VCaP (cell line): ENCODE data around the gene RNU5B-1.

Source experiments
- H3K27ac ChIP-seq: fragments of 450-650 bp; 2 replicates; pipeline ENCODE4 v1.5.1; 2017
- TF ChIP-seq, protein P1 (sequence below): fragments of 450-650 bp; conservative IDR thresholded peaks from 2 replicates; pipeline ENCODE4 v1.5.1; 2017; ENCODE audit warnings: mild to moderate bottlenecking, moderate library complexity

The RNU5B-1 gene

DNA sequence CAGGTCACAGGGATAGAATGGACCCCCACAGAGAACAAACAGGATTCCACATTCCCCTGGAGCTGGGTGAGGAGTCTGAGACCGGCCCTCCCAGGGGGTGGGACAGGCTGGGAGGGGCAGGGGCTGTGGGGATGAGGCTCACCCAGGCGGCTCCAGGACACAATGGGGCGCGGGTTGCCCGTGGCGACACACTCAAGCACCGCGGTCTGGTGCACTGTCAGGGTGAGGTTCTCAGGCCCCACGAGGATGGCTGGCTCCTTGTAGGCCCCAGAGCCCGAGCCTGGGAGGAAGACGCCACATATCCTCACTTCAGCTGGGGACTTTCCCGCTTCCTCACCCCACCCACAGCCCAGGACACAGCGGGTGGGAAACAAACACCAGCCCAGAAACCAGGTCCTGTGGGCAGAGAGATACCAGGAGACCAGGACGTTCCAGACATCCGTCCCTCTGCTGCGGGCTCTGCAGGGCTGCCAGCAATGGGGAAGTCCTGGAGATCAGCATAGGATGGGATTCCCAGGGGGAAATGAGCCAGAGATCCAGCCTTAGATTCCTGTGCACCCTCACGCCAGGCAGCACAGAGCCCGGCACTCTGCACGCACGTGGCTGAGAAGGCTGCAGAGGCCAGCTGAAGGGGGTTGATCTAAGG is 30.2 kb downstream of the RNU5B-1 start:
- H3K27ac ChIP-seq, result no peak overlapping the region
- TF ChIP-seq, protein P1, sequence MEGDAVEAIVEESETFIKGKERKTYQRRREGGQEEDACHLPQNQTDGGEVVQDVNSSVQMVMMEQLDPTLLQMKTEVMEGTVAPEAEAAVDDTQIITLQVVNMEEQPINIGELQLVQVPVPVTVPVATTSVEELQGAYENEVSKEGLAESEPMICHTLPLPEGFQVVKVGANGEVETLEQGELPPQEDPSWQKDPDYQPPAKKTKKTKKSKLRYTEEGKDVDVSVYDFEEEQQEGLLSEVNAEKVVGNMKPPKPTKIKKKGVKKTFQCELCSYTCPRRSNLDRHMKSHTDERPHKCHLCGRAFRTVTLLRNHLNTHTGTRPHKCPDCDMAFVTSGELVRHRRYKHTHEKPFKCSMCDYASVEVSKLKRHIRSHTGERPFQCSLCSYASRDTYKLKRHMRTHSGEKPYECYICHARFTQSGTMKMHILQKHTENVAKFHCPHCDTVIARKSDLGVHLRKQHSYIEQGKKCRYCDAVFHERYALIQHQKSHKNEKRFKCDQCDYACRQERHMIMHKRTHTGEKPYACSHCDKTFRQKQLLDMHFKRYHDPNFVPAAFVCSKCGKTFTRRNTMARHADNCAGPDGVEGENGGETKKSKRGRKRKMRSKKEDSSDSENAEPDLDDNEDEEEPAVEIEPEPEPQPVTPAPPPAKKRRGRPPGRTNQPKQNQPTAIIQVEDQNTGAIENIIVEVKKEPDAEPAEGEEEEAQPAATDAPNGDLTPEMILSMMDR, result no peak

DNA sequence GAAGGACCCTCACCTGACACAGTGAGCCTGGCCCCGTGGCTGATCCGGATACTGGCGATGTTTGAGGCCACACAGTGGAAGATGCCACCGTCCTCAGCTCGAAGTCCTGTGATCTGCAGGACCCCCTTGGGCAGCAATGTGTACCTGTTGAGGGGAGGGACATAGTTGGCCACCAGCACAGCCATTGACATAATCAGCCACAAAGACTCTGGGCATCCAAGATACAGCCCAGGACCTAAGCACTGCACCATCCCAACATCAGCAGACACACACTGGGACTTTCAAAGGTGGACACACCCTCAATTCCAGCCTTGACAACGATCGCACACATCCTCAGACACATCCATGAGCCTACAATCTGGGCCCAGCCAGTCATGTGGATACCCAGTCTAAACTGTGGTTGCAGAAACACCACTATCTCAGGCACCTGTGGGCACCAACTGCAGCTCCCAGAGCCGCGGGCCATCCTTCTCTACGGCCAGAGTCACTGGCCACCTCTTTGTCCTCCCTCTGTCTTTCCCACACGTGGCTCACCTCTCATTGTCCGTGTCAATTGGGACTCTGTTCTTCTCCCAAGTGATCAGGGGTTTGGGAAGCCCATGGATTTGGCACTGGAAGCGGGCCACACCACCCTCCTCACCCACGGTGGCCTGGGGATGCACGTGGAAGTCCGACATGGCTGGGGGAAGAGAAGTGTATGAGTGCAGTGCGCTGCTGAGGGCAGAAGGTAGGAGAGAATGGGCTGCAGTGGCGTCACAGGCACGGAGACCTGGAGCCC is 31.0 kb downstream of the RNU5B-1 start:
- no peak overlapping the region for H3K27ac ChIP-seq
- TF ChIP-seq, protein P1, result no peak

DNA sequence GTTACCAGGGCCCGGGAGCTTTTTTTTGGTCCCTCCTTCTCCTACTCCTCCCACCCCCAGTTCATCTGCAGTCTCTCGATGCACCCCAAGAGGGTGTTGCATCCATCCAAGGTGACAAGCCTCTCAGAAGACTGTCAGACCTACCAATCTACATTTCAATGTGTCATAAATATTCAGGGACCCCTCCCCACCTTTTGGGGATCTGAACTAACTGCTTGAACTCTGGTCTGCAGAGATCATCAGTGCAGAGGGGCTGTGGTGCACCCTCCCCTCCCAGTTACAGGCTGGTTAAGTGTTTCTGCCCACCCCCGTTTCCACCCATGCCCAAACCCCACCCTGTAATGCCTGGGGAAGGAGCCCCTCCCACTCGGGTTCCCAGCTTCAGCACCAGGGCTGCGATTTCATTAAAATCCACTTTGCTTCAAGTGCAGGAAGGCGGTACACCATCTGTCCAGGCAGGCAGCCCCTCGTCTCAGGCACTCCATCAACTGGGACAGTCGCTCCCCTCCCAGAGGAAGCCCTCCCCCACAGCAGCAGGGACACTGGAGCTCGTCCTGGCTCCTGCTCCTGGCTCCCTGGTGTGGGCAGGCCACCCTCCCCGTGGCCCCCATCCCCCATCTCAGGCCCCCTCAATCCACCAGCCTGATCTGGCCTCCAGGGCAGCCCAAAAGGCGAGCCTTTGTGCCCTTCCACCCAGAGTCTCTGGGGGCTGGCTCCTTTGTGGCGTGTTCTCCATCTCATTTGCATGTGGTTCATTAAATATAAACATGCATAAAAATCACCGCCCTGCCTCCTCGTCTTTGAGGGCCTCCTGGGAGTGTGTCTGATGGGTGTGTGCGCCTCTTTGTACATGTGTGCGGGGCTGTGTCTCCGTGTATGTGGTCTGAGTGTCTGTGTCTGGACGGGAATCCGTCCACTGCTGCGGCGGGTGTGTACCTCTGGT is 32.3 kb downstream of the RNU5B-1 start:
- TF ChIP-seq, protein P1, result no peak
- no peak overlapping the region for H3K27ac ChIP-seq

DNA sequence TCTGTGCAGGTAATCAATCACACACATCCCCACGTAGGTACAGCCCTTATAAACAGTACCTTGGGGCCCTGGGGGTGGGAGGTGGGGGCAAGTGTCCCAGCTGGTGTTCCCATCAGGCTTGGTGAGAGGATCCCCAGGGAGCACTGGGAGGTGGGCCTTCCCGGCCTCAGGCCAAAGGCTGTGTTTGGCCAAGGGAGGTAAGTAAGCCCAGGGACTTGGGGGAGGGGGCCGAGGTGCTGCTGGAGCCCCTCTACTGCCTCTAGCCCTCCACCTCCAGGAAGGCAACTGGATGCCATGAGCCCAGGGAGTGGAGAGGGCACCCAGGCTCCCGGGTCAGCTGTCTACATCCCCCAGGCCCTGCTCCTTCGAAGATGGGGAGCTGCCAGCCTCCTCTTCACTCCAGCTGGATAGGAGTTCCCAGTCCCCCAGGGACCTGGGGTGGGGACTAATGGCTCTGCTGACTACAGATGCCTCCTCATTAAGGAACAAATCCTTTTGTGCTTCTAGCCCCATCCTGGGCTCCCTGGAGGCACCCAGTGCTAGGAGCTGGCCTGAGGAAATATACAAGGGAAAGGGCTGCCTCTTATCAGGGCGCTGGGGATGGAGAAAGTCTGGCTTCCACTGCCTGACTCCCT is 33.1 kb downstream of the RNU5B-1 start:
- H3K27ac ChIP-seq, result no peak overlapping the region
- TF ChIP-seq, protein P1, result no peak

DNA sequence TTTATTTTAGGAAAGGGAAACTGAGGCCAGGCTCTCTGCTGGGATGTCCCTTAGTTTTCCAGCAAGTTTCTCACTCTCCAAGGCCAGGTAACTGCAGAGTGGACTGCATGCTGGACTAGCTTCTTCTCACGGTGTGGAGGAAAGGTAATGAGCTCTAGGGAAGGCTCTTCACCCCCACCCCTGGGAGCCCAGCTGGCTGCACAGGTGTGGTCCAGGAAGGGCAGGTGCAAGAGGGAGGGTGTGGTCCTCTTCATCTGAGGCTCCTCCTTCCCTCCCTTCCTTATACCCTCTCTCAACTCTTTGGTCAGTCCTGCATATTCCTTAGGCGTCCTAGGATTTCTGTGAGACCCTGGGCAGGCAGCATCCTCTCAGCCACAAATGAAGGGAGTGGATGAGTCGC is 33.9 kb downstream of the RNU5B-1 start:
- TF ChIP-seq, protein P1, result no peak

GRCh38 chr15:65338823-65339222 is 34.3 kb downstream of the RNU5B-1 start:
- no peak overlapping the region for H3K27ac ChIP-seq
- TF ChIP-seq, protein P1, result no peak

More for the DNA sequence above, 33.9 kb downstream of the RNU5B-1 start:
- H3K27ac ChIP-seq, result no peak overlapping the region
